ENCODE data around the gene CXCL10.

Gene CXCL10

GRCh38 chr4:75992462-75992861 is 30.8 kb downstream of the CXCL10 start:
- DNase-seq (ENCODE audit: low spot score), result no peak

DNA sequence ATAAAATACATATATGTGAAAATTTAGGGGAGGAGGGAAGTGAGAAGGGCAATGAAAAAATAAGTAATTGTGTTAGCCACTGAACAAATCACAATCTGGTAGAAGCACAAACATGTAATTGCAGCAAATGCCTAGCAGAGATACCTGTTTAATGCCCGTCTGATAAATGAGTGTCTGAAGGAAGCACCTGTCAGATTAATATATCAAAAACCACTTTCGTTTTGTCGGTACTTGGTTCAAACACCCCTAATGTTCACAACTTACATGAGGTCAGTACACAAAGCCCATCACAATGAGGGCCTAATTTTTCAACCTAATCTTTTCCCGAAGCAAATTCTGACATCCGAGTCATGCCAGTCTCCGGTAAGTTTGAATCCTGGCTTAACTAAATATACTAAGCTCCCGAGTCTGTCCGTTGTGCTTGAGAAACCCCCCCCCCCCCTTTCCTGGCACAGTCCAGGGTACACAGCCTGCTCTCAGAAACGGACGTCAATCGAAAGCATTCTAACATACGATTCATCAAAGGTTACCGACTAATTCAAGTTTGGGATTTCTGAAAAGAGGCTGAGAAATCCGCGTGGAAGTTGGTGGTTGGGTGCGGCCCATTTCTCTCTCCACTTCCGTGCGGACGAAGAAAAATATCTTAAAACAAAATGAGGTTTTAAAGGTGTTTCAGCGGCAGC is 33.3 kb downstream of the CXCL10 start:
- DNase-seq (ENCODE audit: low spot score), result no peak

- no peak for DNase-seq (ENCODE audit: low spot score)
Measured at GRCh38 chr4:75985116-75985515, 38.2 kb downstream of the CXCL10 start.

- no peak for DNase-seq (ENCODE audit: low spot score)
Measured at GRCh38 chr4:75980576-75980975, 42.7 kb downstream of the CXCL10 start.

- DNase-seq (ENCODE audit: low spot score), result no peak
Measured at GRCh38 chr4:75976177-75976576, 47.1 kb downstream of the CXCL10 start.

GRCh38 chr4:75973766-75974165 is 49.5 kb downstream of the CXCL10 start:
- no peak for DNase-seq (ENCODE audit: low spot score)
